Measurements from ENCODE around the gene CSAD.

GRCh38 chr12:53179687-53180219 lies 972 bp downstream of the CSAD start:
- TF ChIP-seq XRCC5 (optimal IDR thresholded peaks at IDR 0.05; ENCODE audit: low read length) = no peak
- no peak for TF ChIP-seq NCOR1 (IDR thresholded peaks at IDR 0.05; ENCODE audit: borderline replicate concordance, low read length)

Measured in HepG2 (cell line).